Kidney tubule cell (primary cell): ENCODE results near the gene HLA-E.
A peak's percentile ranks its signal among the peaks of the same experiment; 100 is the strongest.
"Not testable (repeated sequence)": the region's sequence is repeated elsewhere in the genome, so short reads cannot be mapped to it uniquely, and the experiment has no call there.

ENCODE experiments used
- DNase-seq: peaks from one replicate; pipeline ENCODE4 v3.0.0-alpha.2; 2018; ENCODE audit warnings: low spot score

HLA-E gene

DNA sequence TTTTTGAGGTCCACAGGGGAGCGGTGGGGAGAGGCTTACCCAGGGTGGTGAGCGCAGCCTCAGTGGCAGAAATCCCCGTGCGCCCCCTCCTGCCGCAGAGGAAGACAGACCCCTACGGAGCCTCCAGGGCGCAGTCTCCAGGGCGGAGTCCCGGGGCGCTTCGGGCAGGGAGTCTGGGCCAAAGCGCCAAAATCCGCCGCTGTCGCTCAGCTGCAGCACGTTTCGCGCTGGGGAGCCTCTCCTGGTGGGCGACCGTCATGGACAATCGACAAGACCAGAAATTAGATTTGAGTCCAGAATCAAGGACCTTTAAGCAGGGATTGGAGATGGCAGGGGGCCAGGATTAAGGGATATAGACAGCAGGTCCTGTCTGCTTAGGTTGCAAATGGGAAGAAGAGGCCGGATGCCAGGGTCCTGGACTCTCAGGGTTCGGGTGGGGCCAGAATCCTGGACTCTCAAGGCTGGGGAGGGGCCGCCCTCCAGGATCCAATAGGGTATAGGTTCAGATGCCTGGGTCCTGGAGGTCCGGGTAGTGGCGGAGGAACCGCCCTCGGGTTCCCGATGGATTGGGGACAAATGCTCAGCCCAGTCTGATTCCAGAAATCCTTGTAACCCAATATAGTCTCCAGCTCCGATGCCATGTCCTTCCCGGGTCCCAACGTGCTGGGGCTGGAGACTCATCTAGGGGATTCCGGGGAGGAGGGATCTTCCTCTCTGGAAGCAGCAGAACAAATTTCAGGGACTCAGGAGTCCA, 7.9 kb upstream of the HLA-E start:
- DNase-seq, result no peak

DNA sequence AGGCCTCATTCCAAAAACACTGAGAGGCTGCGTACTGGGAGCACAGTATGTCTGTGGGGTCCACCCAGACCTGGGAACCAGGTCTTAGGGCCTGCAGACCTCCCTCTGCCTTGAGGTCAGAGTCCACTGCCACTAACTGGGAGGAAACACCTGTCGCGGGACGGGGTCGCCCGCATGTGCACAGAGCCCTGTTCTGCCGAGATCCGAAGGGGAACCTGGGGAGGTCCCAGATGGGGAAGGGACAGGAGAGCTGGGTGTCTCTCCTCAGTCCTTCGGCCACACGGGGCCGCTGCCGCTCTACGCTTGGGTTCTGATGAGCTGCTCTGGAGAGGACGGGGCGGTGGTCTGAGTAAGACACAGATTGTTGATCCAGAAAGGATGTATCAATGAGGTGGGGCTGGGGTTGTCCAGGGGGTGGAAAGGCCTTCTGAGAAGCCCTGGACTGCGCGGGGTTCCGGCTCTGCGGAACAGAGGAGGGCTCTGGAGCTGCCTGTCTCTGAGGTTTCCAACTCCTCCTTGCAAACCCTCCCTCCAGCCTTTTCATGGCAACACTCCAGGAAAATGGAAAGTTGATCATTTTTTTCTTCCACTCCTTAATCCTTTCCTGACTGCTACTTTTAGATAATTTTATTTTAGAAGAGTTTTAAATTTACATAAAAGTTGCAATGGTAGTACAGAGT, 7.2 kb upstream of the HLA-E start:
- DNase-seq, result peak; percentile 68

DNA sequence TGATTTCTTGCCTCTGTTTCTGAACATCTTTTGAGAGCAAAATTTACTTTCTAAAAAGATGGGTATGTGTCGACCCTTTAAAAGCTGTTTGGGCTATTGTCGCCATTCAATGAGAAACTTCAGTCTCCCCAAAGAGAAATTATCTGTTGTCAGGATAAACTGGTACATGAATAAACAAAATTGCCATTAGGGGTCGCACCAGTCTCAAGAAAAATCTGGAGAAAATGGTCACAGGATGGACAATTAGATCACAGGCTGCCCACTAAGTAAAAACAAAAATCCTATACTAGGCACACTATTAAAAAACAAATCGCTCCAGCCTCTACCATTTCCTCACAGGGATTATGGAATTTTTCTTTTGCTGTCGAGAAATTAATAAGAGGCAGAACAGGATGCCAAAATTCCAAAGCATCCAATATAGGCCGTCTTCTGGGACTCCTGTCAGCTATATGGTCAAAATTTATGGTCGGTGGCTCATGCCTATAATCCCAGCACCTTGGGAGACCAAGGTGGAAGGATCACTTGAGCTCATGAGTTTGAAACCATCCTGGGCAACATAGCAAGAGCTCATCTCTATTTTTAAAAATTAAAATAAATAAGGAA, 5.5 kb upstream of the HLA-E start:
- peak; percentile 66 for DNase-seq

- no peak for DNase-seq
Observed at GRCh38 chr6:30485236-30485635, 4.1 kb upstream of the HLA-E start.

- no peak for DNase-seq
Observed at GRCh38 chr6:30487926-30488325, 1.4 kb upstream of the HLA-E start.

- DNase-seq, result not testable (repeated sequence)
Observed at GRCh38 chr6:30488697-30489080, 620 bp upstream of the HLA-E start.

DNA sequence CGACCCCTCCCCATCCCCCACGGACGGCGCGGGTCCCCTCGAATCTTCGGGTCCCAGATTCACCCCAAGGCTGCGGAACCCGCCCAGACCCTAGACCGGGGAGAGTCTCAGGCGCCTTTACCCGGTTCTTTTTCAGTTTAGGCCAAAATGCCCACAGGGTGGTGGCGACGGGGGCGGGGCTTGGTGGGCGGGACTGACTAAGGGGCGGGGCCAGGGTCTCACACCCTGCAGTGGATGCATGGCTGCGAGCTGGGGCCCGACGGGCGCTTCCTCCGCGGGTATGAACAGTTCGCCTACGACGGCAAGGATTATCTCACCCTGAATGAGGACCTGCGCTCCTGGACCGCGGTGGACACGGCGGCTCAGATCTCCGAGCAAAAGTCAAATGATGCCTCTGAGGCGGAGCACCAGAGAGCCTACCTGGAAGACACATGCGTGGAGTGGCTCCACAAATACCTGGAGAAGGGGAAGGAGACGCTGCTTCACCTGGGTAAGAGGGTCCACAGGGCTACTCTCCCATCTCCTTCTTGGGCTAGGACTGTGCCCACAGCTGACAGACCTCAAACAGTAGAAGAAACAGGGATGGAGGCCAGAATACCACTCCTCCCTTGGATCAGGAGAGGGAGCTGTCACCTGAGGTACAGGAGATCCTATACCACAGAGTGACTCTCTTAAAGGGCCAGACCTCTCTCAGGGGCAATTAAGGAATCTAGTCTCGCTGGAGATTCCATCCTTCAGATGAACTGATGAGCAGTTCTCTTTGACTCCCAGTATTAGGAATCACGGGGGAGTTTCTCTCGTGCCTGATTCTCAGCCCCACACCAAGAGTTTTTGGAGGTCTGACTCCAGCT, 942 bp downstream of the HLA-E start:
- DNase-seq, result peak; percentile 60

GRCh38 chr6:30491291-30491953, 2.1 kb downstream of the HLA-E start:
- not testable (repeated sequence) for DNase-seq

GRCh38 chr6:30491991-30492952, 3.0 kb downstream of the HLA-E start:
- no peak for DNase-seq

DNA sequence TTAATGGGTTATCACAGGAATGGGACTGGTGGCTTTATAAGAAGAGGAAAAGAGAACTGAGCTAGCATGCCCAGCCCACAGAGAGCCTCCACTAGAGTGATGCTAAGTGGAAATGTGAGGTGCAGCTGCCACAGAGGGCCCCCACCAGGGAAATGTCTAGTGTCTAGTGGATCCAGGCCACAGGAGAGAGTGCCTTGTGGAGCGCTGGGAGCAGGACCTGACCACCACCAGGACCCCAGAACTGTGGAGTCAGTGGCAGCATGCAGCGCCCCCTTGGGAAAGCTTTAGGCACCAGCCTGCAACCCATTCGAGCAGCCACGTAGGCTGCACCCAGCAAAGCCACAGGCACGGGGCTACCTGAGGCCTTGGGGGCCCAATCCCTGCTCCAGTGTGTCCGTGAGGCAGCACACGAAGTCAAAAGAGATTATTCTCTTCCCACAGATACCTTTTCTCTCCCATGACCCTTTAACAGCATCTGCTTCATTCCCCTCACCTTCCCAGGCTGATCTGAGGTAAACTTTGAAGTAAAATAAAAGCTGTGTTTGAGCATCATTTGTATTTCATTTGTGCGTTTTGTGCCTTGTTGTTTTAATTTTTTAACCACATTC, 4.4 kb downstream of the HLA-E start:
- no peak for DNase-seq

GRCh38 chr6:30494291-30494861, 5.1 kb downstream of the HLA-E start:
- no peak for DNase-seq

DNA sequence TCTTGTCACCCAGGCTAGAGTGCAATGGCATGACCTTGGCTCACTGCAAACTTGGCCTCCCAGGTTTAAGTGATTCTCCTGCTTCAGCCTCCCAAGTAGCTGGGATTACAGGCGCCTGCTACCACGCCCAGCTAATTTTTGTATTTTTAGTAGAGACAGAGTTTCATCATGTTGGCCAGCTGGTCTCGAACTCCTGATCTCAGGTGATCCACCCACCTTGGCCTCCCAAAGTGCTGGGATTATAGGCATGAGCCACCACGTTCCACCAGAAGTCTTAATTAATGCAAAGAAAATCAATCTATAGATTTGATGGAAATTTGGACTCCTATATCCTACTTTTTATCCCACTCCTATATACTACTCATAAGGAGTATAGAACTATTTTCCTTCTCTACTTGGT, 5.8 kb downstream of the HLA-E start:
- DNase-seq, result not testable (repeated sequence)

DNA sequence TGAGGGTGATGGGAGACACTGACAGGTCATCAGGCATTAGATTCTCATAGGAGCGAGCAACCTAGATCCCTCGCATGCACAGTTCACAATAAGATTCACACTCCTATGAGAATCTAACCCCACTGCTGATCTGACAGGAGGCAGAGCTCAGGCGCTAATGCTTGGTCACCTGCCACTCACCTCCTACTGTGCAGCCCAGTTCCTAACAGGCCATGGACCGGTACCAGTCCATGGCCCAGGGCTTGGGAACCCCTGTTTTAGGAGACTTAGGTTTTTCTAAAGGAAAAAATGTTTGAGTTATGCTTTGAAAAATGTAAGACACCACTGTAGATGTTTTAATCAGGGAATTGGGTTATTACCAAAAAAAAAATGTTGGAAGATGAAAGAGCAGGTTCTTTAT, 6.7 kb downstream of the HLA-E start:
- no peak for DNase-seq

DNA sequence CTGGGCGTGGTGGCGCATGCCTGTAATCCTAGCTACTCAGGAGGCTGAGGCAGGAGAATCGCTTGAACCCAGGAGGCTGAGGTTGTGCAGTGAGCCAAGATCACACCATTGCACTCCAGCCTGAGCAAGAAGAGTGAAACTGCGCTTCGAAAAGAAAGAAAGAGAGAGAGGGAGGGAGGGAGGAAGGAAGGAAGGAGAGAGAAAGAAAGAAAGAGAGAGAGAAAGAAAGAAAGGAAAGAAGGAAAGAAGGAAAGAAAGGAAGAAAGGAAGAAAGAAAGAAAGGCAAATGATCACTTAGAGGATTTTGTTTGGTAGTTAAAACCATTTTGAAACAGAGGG, 7.9 kb downstream of the HLA-E start:
- not testable (repeated sequence) for DNase-seq

DNA sequence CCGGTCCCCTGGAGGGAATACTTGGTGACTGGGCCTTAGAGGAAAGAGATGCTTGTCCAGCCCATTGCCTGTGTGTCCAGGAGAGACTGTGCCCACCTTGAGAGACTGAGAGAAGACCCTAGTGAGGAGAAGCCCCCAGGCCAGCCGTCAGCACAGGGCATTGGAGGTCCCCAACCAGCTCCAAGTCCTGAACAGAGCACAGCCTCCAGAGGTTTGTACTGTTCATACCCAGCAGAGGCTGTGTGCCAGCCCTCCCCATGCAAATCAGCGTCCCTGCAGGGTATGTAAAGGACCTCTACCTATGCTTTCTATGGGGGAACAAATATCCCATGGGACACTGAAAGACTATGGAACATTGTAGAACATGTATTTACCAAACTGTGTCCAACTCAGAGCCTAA, 8.4 kb downstream of the HLA-E start:
- DNase-seq, result no peak

GRCh38 chr6:30498705-30499104, 9.4 kb downstream of the HLA-E start:
- not testable (repeated sequence) for DNase-seq

DNA sequence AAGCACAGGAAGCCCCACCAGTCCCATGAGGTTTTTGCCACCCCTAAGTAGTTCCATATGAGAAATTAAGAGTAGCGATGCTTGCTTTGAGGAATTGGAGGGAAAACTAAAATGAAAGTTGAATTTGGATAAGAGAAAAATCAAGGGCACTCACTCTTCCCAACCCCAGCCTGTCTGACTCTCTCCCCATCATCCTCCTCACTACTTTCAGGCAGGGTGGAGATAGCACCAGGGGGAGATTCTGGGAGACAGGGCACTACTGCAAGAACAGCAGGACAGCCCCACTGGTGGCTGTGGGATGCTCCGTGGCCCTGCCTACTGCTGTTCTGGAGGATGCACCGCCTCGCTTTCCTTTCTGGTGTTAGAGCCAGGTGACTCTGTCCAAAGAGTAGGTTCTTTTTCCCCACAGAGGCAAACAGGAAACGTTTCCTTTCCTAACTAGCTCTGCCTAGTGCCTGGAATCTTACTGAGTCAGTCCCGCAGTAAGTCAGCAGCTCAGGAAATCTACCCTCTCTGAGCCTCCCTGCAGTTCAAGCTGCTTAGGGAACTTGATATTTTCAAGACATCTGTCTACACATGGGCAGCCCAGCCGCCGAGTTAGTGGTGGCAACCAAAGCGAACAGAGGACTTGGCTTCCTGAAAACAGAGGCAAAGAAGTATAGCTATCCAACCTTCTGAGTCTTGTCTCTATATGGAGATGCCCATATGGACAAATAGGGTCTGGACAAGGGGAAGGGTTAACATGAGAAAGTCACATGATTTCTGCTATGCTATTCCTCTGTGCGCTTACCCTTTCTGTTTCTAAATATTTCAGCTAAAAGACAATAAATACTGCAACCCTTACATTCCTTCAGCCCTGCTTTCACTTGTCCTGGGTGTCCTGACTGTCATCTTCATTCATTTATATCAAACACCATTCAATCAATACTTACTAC, 11.4 kb downstream of the HLA-E start:
- DNase-seq, result peak; percentile 59

- DNase-seq, result no peak
Observed at GRCh38 chr6:30507849-30508827, 18.8 kb downstream of the HLA-E start.
